GM10248 (cell line): ENCODE measurements around the gene ATP1B4.
"Not testable (repeated sequence)": the region's sequence is repeated elsewhere in the genome, so short reads cannot be mapped to it uniquely, and the experiment has no call there.

Source experiments
- CTCF ChIA-PET: fragments of 300-600 bp; sonication (Branson Sonifier 250); formaldehyde crosslinking; extraction: SDS; loops from one replicate; lab custom pipeline; 2021; ENCODE audit warnings: antibody characterized with exemption; lab: Yijun Ruan, JAX
- POLR2A ChIA-PET: fragments of 350-650 bp; sonication (Branson Sonifier 250); formaldehyde crosslinking; extraction: SDS; loops from one replicate; lab custom pipeline; 2020; ENCODE audit warnings: antibody characterized with exemption; lab: Yijun Ruan, JAX
- DNase-seq: peaks from one replicate; pipeline ENCODE4 v3.0.0; 2012; ENCODE audit errors: extremely low spot score
- TF ChIP-seq, protein P1 (sequence below): IDR thresholded peaks from 2 replicates; pipeline ENCODE4 v1.5.1; 2012; ENCODE audit warnings: mild to moderate bottlenecking, low read depth; ENCODE audit errors: extremely low read depth, missing control alignments, control extremely low read depth

Gene ATP1B4

DNA sequence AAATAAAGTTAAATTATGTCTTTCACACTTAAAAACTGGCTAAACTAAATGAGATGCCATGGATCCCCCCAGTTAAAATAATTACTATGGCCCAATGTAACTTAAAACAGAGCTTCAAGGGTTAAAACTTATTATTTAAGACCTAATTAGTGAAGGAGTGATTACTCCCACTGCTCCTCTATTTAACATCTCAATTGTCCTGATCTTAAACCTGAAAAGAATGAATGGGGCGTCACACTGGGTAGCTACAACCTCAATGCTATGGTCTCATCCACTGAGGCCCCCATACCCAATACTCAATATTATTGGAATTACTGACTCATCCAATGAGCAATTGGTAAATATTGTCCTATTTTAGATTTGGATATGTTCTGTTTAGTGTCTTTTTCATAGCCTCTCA is 29.5 kb upstream of the ATP1B4 start:
- TF ChIP-seq, protein P1, sequence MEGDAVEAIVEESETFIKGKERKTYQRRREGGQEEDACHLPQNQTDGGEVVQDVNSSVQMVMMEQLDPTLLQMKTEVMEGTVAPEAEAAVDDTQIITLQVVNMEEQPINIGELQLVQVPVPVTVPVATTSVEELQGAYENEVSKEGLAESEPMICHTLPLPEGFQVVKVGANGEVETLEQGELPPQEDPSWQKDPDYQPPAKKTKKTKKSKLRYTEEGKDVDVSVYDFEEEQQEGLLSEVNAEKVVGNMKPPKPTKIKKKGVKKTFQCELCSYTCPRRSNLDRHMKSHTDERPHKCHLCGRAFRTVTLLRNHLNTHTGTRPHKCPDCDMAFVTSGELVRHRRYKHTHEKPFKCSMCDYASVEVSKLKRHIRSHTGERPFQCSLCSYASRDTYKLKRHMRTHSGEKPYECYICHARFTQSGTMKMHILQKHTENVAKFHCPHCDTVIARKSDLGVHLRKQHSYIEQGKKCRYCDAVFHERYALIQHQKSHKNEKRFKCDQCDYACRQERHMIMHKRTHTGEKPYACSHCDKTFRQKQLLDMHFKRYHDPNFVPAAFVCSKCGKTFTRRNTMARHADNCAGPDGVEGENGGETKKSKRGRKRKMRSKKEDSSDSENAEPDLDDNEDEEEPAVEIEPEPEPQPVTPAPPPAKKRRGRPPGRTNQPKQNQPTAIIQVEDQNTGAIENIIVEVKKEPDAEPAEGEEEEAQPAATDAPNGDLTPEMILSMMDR, result no peak
- ChIA-PET POLR2A (no interaction called here), CTCF (interaction anchor here (1.2 kb wide), 1 partner anchor 13 kb away, joined by 3 read pairs; no protein-coding TSS in a partner anchor)
- no peak for DNase-seq

DNA sequence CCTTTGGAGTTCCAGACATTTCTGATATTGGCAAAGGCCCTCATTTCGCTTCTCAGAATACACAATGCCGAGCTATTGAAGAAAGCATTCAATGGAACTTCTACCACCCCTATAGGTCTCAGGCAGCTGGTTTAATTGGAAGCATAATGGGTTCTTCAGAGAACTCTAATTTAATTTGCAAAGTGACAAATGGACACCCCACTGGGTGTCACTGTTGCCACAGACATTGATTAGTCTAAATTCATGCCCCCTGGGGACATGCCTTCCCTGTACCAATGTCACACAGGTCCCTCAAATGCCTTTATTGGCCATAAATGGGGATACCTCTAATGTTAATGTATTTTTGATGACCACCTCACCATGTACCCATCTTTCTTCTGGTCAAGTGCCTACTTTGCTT is 27.7 kb upstream of the ATP1B4 start:
- POLR2A ChIA-PET, result no interaction called here

DNA sequence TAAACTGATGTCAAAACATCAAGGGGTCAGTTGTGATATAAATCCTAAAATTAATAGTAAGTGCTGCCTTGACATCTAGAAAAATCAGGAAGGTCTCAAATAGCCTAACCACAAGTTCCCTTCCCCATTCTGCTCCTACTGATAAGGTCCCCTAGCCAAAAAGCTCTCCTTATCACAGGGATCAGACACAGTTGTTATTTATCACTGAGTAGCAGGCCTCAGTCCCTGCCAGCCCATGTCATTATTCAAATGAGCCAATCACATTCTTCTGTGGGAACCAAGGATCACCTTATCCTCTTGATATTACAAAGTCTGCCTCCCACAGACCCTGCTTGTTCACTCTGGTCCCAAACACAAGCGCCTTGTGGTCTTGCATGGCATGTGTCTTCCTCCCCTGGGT is 27.3 kb upstream of the ATP1B4 start:
- CTCF ChIA-PET, result no interaction called here
- no peak for DNase-seq
- TF ChIP-seq, protein P1, result no peak
- POLR2A ChIA-PET, result no interaction called here

More for the DNA sequence above, 27.7 kb upstream of the ATP1B4 start:
- no peak for DNase-seq
- TF ChIP-seq, protein P1, result no peak
- CTCF ChIA-PET, result no interaction called here

DNA sequence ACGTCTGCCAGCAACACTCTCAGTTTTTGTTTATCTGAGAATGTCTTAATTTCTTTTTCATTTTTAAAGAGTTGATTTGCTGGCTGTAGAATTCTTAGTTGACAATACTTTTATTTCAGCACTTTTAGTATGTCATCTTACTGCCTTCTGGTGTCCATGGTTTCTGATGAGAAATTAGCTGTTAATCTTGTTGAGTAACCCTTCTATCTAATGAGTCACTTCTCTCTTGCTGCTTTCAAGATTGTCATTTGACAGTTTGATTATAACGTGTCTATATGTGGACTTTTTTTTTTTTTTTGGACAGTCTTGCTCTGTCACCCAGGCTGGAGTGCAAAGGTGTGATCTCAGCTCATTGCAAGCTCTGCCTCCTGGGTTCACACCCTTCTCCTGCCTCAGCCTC is 26.6 kb upstream of the ATP1B4 start:
- ChIA-PET POLR2A (no interaction called here), CTCF (no interaction called here)
- TF ChIP-seq, protein P1, result no peak
- DNase-seq, result no peak

DNA sequence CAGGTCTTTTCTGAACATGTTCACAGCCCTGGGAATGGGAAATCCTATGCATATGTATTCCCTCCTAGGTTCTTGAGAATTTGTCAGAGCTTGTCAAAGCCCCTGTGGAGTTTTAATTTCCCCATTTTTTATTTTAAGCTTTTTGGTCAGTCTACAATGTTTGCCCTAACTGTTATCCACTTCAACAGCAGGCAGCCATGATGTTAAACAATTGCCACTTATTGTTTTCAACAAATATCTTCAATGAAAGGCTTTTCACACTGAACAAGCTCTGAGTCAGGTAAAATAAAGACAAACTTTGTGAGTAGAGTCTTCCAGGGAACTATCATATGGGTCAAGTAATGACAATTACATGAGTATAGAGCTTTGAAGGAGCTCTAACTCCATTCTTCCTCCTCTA is 25.0 kb upstream of the ATP1B4 start:
- ChIA-PET POLR2A (no interaction called here), CTCF (no interaction called here)
- DNase-seq, result no peak
- TF ChIP-seq, protein P1, result no peak

DNA sequence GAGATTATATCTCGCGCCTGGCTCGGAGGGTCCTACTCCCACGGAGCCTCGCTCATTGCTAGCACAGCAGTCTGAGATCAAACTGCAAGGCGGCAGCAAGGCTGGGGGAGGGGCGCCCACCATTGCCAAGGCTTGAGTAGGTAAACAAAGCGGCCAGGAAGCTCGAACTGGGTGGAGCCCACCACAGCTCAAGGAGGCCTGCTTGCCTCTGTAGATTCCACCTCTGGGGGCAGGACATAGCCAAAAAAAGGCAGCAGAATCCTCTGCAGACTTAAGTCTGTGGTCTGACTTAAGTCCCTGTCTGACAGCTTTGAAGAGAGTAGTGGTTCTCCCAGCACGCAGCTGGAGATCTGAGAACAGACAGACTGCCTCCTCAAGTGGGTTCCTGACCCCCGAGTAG is 17.3 kb upstream of the ATP1B4 start:
- CTCF ChIA-PET, DNase-seq, POLR2A ChIA-PET: not testable (repeated sequence)

DNA sequence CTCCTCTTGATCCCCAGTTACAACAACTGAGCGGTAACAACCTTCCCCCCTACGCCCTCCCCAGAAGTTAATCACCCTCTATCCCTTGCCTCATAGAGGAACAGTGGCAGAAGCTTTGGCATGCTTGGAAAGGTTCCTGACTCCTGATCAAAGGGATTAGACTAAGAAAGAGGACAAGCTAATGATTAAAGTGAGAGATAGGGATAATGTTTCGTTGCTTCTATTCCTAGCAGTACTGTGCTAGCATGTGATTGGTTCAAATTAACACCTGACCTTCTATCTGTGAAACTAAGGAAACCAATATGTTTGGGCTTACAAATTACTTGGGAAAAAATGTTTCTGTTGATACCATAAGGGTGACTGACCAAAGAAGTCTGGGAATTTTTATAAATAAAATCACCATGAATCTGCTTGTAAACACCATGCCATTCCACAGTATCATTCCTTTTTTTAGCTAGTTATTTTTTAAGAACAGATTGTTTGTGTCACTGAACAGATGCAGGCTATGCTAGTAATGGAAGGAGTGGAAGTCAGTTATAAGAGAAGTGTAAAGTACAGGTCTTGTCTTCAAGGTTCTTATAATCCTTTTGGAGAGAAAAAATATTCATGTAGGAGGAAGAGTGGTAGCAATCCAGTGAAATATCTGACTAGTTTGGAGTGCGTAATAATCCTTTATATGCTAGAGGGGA is 11.3 kb upstream of the ATP1B4 start:
- TF ChIP-seq, protein P1, result no peak
- no peak for DNase-seq
- ChIA-PET POLR2A (no interaction called here), CTCF (no interaction called here)
